Glutamatergic neuron (in vitro differentiated cells): ENCODE results near the gene ADH5. TPM values are rescaled to one million over a fixed set of nuclear protein-coding genes. Genes with fewer than 3 reads are reported as not detected.

ENCODE experiments used
- DNase-seq: peaks from one replicate; pipeline ENCODE4 v3.0.0; 2022
- H3K27ac Mint-ChIP-seq: one replicate; pipeline ENCODE4 v1.8.0; 2020; ENCODE audit warnings: mild to moderate bottlenecking, mixed read lengths, inconsistent platforms; ENCODE audit not compliant: unreplicated experiment
- H3K27me3 Mint-ChIP-seq: one replicate; pipeline ENCODE4 v1.8.0; 2020; ENCODE audit warnings: mild to moderate bottlenecking, moderate library complexity, mixed read lengths, inconsistent platforms; ENCODE audit not compliant: unreplicated experiment
- H3K36me3 Mint-ChIP-seq: one replicate; pipeline ENCODE4 v1.8.0; 2020; ENCODE audit warnings: mild to moderate bottlenecking, mixed read lengths, inconsistent platforms; ENCODE audit not compliant: unreplicated experiment
- H3K4me1 Mint-ChIP-seq: one replicate; pipeline ENCODE4 v1.8.0; 2020; ENCODE audit warnings: mild to moderate bottlenecking, low read depth, mixed read lengths, inconsistent platforms; ENCODE audit not compliant: unreplicated experiment
- H3K4me3 Mint-ChIP-seq: one replicate; pipeline ENCODE4 v1.8.0; 2020; ENCODE audit warnings: mild to moderate bottlenecking, mixed read lengths, inconsistent platforms; ENCODE audit not compliant: unreplicated experiment
- H3K9me3 Mint-ChIP-seq: one replicate; pipeline ENCODE4 v1.8.0; 2020; ENCODE audit warnings: mild to moderate bottlenecking, moderate library complexity, mixed read lengths, inconsistent platforms; ENCODE audit not compliant: unreplicated experiment
- CTCF ChIP-seq: fragments of 200-600 bp; sonication (generic); IDR thresholded peaks from one replicate; pipeline ENCODE4 v1.5.0; 2021; ENCODE audit not compliant: partially characterized antibody, unreplicated experiment
- total RNA-seq: library from RNA; stranded (reverse); fragmentation: NEBNext Ultra II Directional; extraction: Animal tissue kit (Norgen Biotek cat#: 25700); gene quantifications from one replicate; pipeline ENCODE4 v1.2.1, GENCODE V29; 2021; ENCODE audit not compliant: unreplicated experiment

Gene ADH5
- total RNA-seq, 1 donor from 2014 or later, result 201 TPM

DNA sequence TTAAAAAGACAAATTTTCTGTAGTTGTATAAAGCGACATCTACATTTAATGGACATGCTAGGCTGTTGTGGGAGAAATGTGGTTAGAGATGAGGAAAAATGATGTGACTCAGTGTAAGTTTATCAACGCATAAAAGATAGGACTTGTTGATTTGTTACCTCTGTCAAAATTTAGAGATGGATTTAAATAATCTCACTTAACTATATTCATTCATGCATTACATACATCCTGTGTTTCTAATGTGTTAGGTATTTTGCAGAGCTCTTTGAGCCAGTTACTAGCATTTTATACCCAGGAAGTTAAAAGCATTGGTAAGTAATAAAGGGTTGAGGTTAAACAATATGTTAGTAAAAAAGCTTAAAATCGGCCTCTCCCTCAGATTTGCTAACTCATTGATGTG, 58.7 kb downstream of the ADH5 start:
- H3K27ac Mint-ChIP-seq, result no peak overlapping the region
- no peak overlapping the region for H3K4me3 Mint-ChIP-seq
- no peak for TF ChIP-seq CTCF

GRCh38 chr4:99029018-99029735, 59.4 kb downstream of the ADH5 start:
- H3K4me1 Mint-ChIP-seq, result peaks cover 22% of the 10 kb centered on the region

More for the DNA sequence above, 58.7 kb downstream of the ADH5 start:
- H3K9me3 Mint-ChIP-seq, result no peaks in the 10 kb centered on the region
- no peak for DNase-seq
- H3K36me3 Mint-ChIP-seq, result no peaks in the 10 kb centered on the region
- H3K27me3 Mint-ChIP-seq, result no peaks in the 10 kb centered on the region
- H3K4me1 Mint-ChIP-seq, result peaks cover 15% of the 10 kb centered on the region

GRCh38 chr4:99028187-99028586, 60.4 kb downstream of the ADH5 start:
- Mint-ChIP-seq H3K27ac (no peak overlapping the region), H3K27me3 (peaks cover 2% of the 10 kb centered on the region), H3K36me3 (no peaks in the 10 kb centered on the region), H3K4me3 (no peak overlapping the region), H3K4me1 (peaks cover 28% of the 10 kb centered on the region), H3K9me3 (peaks cover 3% of the 10 kb centered on the region)
- TF ChIP-seq CTCF, result no peak
- no peak for DNase-seq

More at GRCh38 chr4:99029018-99029735, 59.4 kb downstream of the ADH5 start:
- no peak for TF ChIP-seq CTCF
- Mint-ChIP-seq H3K27me3 (peaks cover 2% of the 10 kb centered on the region), H3K9me3 (peaks cover 3% of the 10 kb centered on the region), H3K4me3 (no peak overlapping the region), H3K27ac (no peak overlapping the region), H3K36me3 (no peaks in the 10 kb centered on the region)
- no peak for DNase-seq

- Mint-ChIP-seq H3K27ac (no peak overlapping the region), H3K4me3 (no peak overlapping the region), H3K27me3 (peaks cover 2% of the 10 kb centered on the region), H3K4me1 (peaks cover 28% of the 10 kb centered on the region), H3K36me3 (no peaks in the 10 kb centered on the region), H3K9me3 (peaks cover 3% of the 10 kb centered on the region)
- no peak for DNase-seq
- no peak for TF ChIP-seq CTCF
Observed at GRCh38 chr4:99027304-99027703, 61.3 kb downstream of the ADH5 start.

DNA sequence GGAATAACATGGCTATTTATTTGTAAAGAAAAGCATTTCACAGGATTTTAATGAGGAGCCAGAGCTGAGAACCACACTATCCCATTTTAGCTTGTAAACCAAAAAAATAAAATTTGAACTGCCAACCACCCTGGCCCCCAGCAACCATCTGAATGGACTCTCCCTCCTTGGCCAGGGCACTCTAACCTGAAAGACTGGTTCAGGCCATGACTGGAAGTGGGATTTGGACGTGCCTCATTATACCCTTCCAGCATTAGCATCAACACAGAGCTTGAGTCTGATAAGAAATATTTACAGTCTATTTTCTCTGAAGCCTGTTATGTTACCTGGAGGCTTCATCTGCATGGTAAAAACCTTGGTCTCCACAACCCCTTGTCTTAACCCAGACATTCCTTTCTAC, 63.1 kb downstream of the ADH5 start:
- peaks cover 12% of the 10 kb centered on the region for H3K36me3 Mint-ChIP-seq
- peaks cover 7% of the 10 kb centered on the region for H3K9me3 Mint-ChIP-seq
- no peak for TF ChIP-seq CTCF
- H3K27me3 Mint-ChIP-seq, result peaks cover 2% of the 10 kb centered on the region
- H3K4me3 Mint-ChIP-seq, result no peak overlapping the region
- peaks cover 28% of the 10 kb centered on the region for H3K4me1 Mint-ChIP-seq
- DNase-seq, result no peak
- no peak overlapping the region for H3K27ac Mint-ChIP-seq
